GM21423 (cell line): ENCODE measurements around the gene DTD1.
A peak's percentile ranks its signal among the peaks of the same experiment; 100 is the strongest.

Experiments
- ATAC-seq: cut with Tn5 transposase; IDR thresholded peaks from one replicate; pipeline ENCODE4 v1.9.1; 2021; ENCODE audit warnings: mild to moderate bottlenecking, moderate library complexity; ENCODE audit not compliant: unreplicated experiment

The DTD1 gene

GRCh38 chr20:18701969-18702368 is 114.1 kb downstream of the DTD1 start:
- no peak for ATAC-seq

DNA sequence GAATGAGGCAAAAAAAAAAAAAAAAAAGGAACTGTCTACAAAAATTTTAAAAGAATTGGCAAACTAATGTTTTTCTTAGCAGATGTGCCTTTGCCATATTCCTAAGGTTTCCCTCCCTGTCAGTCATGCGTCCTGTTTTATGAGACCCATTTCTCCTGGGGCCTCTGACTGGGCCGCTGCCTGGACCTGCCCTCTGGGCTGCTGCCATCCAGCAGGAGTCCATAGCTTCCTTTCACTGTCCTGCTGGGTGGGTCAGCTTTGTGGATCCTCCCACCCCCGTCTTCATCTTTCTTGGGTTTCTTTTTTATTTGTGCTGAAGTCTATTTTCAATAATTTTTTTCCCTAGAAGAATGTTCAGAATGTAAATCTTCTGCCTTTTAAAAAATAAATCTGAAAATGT is 114.9 kb downstream of the DTD1 start:
- ATAC-seq: no peak

- no peak for ATAC-seq
These were observed 117.6 kb downstream of the DTD1 start for GRCh38 chr20:18705490-18705889.

GRCh38 chr20:18705910-18706309 is 118.1 kb downstream of the DTD1 start:
- ATAC-seq: no peak

DNA sequence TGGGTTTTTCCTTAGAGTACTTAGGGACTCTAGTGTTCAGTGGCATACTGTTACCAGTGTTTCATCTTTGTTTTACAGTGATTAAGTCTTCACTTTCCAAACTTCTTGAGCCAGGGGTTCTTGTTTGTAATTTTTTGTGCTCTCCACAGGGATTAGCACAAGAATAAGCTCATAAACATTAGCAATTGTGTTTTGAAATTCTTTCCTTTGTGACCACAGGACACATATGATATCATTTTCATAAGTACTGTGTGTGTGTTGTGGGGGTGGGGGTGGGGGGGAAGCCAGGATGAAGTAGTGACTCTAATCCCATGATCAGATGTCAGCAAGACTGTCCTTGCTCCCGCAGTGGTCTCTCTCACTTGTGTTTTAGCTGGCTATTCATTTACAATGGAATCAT is 124.3 kb downstream of the DTD1 start:
- no peak for ATAC-seq

- ATAC-seq: no peak
These were observed 125.0 kb downstream of the DTD1 start for GRCh38 chr20:18712882-18713281.

DNA sequence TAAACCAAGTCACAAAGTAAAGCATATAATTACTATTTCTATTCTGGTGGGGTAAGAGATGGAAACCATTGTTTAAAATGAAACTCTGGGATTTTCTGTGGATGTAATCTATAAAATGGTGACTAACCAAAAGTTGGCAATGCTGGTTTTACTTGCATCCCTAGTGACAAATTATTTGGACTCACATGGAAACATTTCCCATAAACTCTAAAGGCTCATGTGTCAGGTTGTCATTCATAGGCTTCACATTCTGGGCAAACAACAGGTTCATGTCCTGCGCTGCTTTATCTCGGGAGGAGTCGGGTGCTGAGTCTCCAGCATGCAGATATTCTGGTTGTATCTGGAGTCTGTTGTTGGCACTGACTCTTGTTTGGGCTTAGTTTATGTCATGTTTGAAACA is 127.7 kb downstream of the DTD1 start:
- no peak for ATAC-seq

DNA sequence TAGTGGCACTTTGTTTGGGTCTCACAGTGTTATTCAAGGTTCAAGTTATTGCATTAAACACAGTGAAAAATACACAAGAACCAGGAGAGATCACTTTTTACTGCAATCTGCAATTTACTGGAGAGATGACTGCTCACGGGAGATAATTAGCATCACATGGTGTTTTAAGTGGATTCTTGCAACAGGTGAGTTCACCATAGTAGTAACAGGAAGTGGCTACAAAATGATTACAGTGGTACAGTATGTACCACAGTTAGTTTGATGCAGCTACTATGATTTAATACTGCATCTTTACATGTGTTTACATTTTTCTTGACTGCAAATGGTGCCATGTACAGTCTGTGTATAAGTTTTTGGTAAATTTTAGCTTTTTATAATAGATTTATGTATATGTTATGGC is 129.2 kb downstream of the DTD1 start:
- no peak for ATAC-seq

DNA sequence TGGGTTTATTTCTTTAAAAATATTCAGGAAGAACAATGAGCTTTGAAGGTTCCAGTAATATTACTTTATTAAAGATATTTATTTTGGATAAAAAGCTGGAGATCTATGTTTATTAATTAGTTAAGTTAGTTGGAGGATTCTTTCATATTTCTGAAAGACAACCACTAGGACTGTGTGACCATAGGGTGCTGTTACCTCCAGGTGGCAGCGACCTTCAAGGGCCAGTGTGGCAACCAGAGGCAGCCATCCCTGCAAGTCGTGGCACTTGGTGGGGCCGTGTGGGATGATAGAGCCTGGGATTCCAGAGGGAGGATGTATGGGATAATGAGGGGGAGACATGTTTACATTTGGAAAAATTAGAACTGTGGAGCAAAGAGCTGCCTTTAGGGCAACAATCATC is 130.3 kb downstream of the DTD1 start:
- no peak for ATAC-seq

GRCh38 chr20:18719426-18719825 is 131.6 kb downstream of the DTD1 start:
- no peak for ATAC-seq

GRCh38 chr20:18721551-18722115 is 133.8 kb downstream of the DTD1 start:
- no peak for ATAC-seq

GRCh38 chr20:18722371-18722770 is 134.5 kb downstream of the DTD1 start:
- no peak for ATAC-seq

DNA sequence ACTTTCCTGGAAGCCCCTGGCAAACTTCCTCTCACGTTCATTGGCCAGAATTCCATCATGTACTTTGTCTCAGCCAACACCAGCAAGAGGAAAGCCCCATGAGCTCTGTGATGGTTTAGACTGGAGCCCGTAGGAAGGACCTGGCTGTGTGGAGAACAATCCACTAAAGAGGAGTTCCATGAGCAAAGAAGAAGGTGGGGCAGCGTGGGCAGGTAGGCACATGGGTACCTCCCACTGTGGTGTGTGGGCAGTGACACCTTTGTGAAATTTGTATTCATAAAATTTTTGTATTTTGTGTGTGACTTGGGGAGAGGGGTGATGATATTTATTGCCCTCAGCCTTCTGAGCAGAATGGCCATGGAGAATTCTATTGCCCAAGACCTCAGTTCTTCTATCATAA is 136.2 kb downstream of the DTD1 start:
- ATAC-seq: no peak

DNA sequence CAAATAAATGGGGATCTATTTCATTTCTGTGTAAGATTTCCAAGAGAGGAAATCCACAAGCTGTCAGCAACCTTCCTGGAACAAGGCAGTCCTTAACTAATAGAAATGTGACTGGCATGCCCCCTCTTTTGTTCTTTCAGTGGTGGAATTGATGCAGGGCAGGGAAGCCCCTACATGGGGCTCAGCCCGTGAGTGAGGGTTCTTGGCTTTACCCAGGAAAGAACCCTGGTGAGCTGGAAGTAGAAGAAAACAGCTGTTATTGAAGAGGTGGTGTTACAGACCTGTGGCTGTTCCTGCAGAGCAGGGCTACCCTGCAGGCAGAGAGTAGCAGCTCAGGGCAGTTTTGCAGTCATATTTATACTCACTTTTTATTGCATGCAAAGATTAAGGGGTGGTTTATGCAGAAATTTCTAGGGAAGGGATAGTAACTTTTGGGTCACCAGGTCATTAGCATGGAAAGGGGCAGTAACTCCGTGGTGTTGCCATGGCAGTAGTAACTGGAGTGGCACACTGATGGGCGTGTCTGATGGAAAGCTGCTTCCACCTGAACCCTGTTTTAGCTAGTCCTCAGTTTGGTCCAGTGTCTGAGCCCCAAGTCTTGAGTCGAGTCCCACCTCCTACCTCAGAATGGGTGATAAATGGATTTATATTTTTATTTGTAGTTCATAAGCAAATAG is 137.1 kb downstream of the DTD1 start:
- ATAC-seq: no peak

GRCh38 chr20:18727032-18727508 is 139.2 kb downstream of the DTD1 start:
- ATAC-seq: no peak

DNA sequence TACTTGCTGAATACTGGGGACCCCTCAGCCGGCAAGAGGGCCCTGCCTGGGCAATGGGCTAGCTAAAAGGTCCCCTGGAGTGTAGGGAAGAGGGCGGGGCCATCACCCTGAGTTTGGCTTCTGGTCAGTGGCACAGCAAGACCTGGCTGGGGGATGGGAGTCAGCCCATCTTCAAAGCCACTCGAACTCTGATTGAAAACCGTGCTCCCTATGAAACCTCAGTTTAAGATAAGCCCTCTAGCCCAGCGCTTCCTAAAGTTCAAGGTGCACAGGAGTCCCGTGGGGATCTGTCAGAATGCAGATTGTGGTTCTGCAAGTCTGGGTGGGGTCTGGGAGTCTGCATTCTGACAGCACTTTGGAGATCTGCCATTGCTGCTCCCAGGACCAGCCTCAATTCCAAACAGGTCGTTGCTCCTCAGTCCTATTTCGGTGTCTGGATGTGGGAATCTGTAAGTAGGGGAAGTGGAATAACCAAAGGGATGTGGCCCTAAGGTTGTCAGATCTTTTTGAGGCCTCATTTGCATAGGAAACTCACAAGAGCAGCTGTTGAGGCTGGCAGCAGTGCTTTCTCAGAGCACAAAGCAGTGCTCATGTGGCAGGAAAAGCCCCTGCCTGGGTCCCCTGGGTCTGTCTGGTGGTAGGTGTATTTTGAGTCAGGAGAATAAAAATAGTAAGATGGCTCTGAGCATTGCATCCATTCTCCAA is 140.5 kb downstream of the DTD1 start:
- ATAC-seq: peak; percentile 92

DNA sequence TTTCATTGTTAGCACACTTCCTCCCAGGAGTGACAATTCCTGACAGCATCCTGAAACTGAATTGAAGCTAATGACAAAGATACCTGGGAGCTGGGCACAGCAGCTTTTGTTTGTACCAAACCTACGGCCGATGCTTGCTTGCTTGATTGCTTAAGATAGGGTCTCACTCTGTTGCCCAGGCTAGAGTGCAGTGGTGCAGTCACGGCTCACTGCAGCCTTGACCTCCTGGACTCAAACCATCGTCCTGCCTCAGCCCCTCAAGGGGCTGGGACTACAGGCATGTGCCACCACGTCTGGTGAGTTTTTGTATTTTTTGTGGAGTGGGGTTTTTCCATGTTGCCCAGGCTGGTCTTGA is 141.0 kb downstream of the DTD1 start:
- peak; percentile 41 for ATAC-seq

GRCh38 chr20:18729231-18729825 is 141.5 kb downstream of the DTD1 start:
- ATAC-seq: no peak

DNA sequence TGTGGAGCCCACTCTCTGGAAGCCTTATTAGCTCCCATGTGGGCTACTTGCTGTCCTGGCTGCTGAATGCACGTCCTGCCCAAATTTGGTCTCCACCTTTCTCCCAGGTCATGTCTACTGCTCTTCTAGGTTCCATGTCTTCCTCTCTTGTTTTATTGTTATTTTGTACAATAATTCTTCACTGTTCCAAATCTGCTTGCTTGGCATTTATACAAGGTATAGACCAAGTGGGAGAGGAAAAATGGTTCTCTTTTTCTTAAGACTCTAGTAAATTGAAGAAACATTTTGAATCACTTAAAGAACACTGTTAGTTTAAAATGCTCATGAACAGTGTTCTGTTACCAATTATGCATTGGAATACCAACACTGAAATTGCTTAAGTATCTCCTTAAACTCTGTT is 144.1 kb downstream of the DTD1 start:
- no peak for ATAC-seq

DNA sequence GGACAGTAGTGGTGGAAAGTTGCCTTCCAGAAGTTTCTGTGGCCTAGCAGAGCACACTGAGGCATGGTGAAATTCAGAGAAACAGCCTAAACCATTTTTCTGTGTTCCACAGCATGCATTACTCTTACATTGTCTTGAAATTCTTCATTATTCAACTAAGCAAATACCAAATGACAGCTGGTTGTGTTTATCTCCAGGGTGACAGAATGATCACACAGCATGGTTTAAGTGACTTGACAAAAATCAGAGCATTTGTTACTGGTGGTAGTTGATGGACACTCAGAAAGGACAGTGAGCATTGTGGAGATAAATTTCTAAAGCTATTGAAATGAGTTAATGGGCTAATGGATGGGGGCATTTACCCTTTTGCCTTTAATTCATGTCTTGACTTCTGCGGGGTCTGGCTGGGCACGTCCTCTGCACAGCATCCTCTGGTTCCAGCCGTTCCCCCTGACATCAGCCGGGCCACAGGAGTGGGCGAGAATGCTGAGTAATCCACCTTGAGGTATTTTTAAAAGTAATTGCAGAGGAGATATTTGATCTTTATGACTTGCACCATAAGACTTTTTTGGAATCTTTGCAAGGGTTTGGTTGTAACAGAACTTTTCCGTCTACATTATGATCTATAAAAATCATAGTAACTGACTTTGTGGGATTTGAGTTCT is 146.8 kb downstream of the DTD1 start:
- ATAC-seq: no peak

DNA sequence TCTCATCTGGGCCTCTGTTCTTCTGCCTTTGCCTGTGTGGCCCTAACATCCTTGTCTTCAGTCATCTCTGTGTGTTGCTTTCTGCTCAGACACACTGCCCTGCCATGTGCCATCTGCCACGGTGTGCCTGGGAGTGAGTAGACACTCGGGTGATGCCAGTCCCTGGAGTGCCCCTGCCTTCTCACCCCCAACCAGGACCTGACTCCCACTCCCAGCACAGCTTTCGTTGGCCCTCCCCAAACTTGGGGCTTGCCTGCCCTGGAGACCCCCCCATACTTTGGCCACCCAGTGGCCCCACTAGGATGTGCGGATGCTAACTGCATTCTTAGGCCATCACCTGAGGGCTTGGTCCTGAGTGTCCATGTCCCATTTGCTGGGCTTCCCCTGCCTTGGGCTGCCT is 149.3 kb downstream of the DTD1 start:
- no peak for ATAC-seq
